Activated CD8-positive, alpha-beta T cell treated with anti-CD3 and anti-CD28 coated beads for 36 hours (primary cell): ENCODE measurements around the gene EPHA8. TPM values are rescaled to one million over a fixed set of nuclear protein-coding genes. Genes with fewer than 3 reads are reported as not detected.

ENCODE experiments used
- ATAC-seq: fragments of 200-7000 bp; cut with Tn5 transposase; one replicate; pipeline ENCODE4 v1.10.0; 2021; ENCODE audit warnings: mild to moderate bottlenecking, moderate library complexity
- CTCF ChIA-PET: fragments of 350-600 bp; sonication (Branson Sonifier 250); formaldehyde crosslinking; loops from one replicate; lab custom pipeline; 2021; ENCODE audit warnings: antibody characterized with exemption; lab: Charles Lee
- POLR2A ChIA-PET: fragments of 350-600 bp; sonication (Branson Sonifier 250); formaldehyde crosslinking; loops from one replicate; lab custom pipeline; 2021; ENCODE audit warnings: antibody characterized with exemption; lab: Charles Lee
- DNase-seq: peaks from one replicate; pipeline ENCODE4 v3.0.0-alpha.2; 2020
- H3K27ac Mint-ChIP-seq: one replicate; pipeline ENCODE4 v1.8.0; 2021; ENCODE audit warnings: mild to moderate bottlenecking, mixed read lengths
- H3K27me3 Mint-ChIP-seq: one replicate; pipeline ENCODE4 v1.8.0; 2021; ENCODE audit warnings: mixed read lengths
- H3K36me3 Mint-ChIP-seq: one replicate; pipeline ENCODE4 v1.8.0; 2021; ENCODE audit warnings: low read depth, mixed read lengths
- H3K4me1 Mint-ChIP-seq: one replicate; pipeline ENCODE4 v1.8.0; 2021; ENCODE audit warnings: low read depth, mixed read lengths
- H3K4me3 Mint-ChIP-seq: one replicate; pipeline ENCODE4 v1.8.0; 2021; ENCODE audit warnings: mild to moderate bottlenecking, moderate library complexity, mixed read lengths
- H3K9me3 Mint-ChIP-seq: one replicate; pipeline ENCODE4 v1.8.0; 2021; ENCODE audit warnings: mixed read lengths
- CTCF ChIP-seq: fragments of 200-600 bp; IDR thresholded peaks from one replicate; pipeline ENCODE4 v1.8.0; 2022; ENCODE audit warnings: antibody characterized with exemption, mild to moderate bottlenecking
- intact Hi-C: fragments of 100-400 bp; cut with micrococcal nuclease; formaldehyde crosslinking; loops from one replicate; pipeline ENCODE4 v1.10.0; 2022
- total RNA-seq, 2 experiments: library from RNA; stranded (reverse); gene quantifications; one replicate each; pipeline ENCODE4 v1.2.3, GENCODE V29; 2021

EPHA8 gene
- total RNA-seq, 2 experiments from 2014 or later = not detected

- no peak overlapping the region for H3K4me3 Mint-ChIP-seq
- CTCF ChIA-PET = no interaction called here
- no peak for DNase-seq
- no peak overlapping the region for H3K27ac Mint-ChIP-seq
- no peaks in the 10 kb centered on the region for H3K9me3 Mint-ChIP-seq
- no peaks in the 10 kb centered on the region for H3K4me1 Mint-ChIP-seq
- intact Hi-C loops = no loop called here
- POLR2A ChIA-PET = no interaction called here
- H3K36me3 Mint-ChIP-seq = no peaks in the 10 kb centered on the region
- no peak for ATAC-seq
- TF ChIP-seq CTCF = no peak
- peaks cover 19% of the 10 kb centered on the region for H3K27me3 Mint-ChIP-seq
These were observed 16.0 kb upstream of the EPHA8 start for GRCh38 chr1:22547186-22547817.

- no peaks in the 10 kb centered on the region for H3K4me1 Mint-ChIP-seq
- H3K4me3 Mint-ChIP-seq = no peak overlapping the region
- no peak overlapping the region for H3K27ac Mint-ChIP-seq
- POLR2A ChIA-PET = no interaction called here
- CTCF ChIA-PET = no interaction called here
- no peaks in the 10 kb centered on the region for H3K36me3 Mint-ChIP-seq
- DNase-seq = no peak
- no peak for ATAC-seq
- H3K27me3 Mint-ChIP-seq = peaks cover 25% of the 10 kb centered on the region
- TF ChIP-seq CTCF = no peak
- no peaks in the 10 kb centered on the region for H3K9me3 Mint-ChIP-seq
- intact Hi-C loops = no loop called here
These were observed 15.3 kb upstream of the EPHA8 start for GRCh38 chr1:22547818-22548462.

GRCh38 chr1:22550021-22550420, 13.3 kb upstream of the EPHA8 start:
- CTCF ChIA-PET = no interaction called here
- no peak for DNase-seq
- H3K36me3 Mint-ChIP-seq = no peaks in the 10 kb centered on the region
- no peak overlapping the region for H3K27ac Mint-ChIP-seq
- peaks cover 34% of the 10 kb centered on the region for H3K27me3 Mint-ChIP-seq
- TF ChIP-seq CTCF = no peak
- H3K4me3 Mint-ChIP-seq = no peak overlapping the region
- no peak for ATAC-seq
- intact Hi-C loops = no loop called here
- no peaks in the 10 kb centered on the region for H3K4me1 Mint-ChIP-seq
- H3K9me3 Mint-ChIP-seq = no peaks in the 10 kb centered on the region
- POLR2A ChIA-PET = no interaction called here

- Mint-ChIP-seq H3K9me3 (no peaks in the 10 kb centered on the region), H3K27me3 (peaks cover 47% of the 10 kb centered on the region), H3K4me1 (no peaks in the 10 kb centered on the region), H3K27ac (no peak overlapping the region), H3K4me3 (no peak overlapping the region), H3K36me3 (no peaks in the 10 kb centered on the region)
- no peak for TF ChIP-seq CTCF
- ChIA-PET CTCF (interaction anchor here (0.6 kb wide), 1 partner anchor 10 kb away, joined by 3 read pairs; no protein-coding TSS in a partner anchor), POLR2A (no interaction called here)
- intact Hi-C loops = no loop called here
- no peak for ATAC-seq
- DNase-seq = no peak
These were observed 11.7 kb upstream of the EPHA8 start for GRCh38 chr1:22551591-22551990.

GRCh38 chr1:22552021-22552420, 11.3 kb upstream of the EPHA8 start:
- H3K27ac Mint-ChIP-seq = no peak overlapping the region
- no peak overlapping the region for H3K4me3 Mint-ChIP-seq
- no peaks in the 10 kb centered on the region for H3K4me1 Mint-ChIP-seq
- no peak for TF ChIP-seq CTCF
- ATAC-seq (no peak), DNase-seq (no peak)
- no peaks in the 10 kb centered on the region for H3K36me3 Mint-ChIP-seq
- CTCF ChIA-PET = interaction anchor here (0.6 kb wide), 1 partner anchor 9 kb away, joined by 3 read pairs; no protein-coding TSS in a partner anchor
- intact Hi-C loops = no loop called here
- POLR2A ChIA-PET = no interaction called here
- H3K27me3 Mint-ChIP-seq = peaks cover 48% of the 10 kb centered on the region
- no peaks in the 10 kb centered on the region for H3K9me3 Mint-ChIP-seq
